Measurements from ENCODE around the gene STX18. TPM values are rescaled to one million over a fixed set of nuclear protein-coding genes. Genes with fewer than 3 reads are reported as not detected.
A peak's percentile ranks its signal among the peaks of the same experiment; 100 is the strongest.

Gene STX18
- total RNA-seq, 4 donors from 2014 or later: 19.2 to 27.4 (median 20.7) TPM

DNA sequence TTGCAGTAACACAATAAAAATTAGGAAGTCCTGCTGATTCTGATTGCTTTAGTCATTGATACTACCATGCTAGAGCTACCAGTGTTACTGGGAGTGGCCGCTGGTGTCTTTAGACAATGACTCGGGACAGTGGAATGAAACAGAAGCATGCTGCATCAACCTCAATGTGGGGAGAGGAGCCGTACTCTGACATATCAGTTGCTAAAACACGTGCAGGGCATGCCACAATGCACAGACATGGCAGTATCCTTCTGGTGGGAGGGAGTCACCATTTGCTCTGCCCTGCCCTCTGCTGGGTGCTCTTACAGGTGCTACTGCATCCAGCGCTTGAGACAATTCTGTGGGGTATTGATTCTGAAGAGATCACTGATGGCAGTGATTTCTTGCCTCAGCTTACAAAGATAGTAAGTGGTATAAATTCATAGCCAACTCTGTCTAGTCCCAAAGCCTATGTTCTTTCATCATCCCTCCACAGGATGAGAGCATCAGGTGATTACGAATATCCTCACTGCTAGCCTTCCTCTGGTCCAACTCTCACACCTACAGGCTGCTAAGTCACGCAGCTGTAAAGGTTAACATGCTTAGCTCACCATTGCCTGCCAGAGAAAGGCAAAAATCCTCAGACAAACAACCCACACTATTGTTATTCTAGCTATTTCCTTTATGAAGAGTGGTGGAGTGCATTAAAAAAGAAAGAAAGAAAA, 111.2 kb downstream of the STX18 start:
- Histone ChIP-seq H3K9me3 (no peaks in the 10 kb centered on the region), H3K36me3 (peaks cover 0 to 49% of the 10 kb centered on the region in 2 donors), H3K27me3 (no peaks in the 10 kb centered on the region), H3K27ac (no peak overlapping the region), H3K4me1 (no peaks in the 10 kb centered on the region), H3K4me3 (no peak overlapping the region)
- intact Hi-C loops (cut with DNase I; ENCODE audit: low total_unique reads): no loop called here
- ATAC-seq (peak in 1 of 2 donors; percentile 41), DNase-seq (no peak)
- no peak for TF ChIP-seq POLR2A (IDR thresholded peaks at IDR 0.05)
- TF ChIP-seq CTCF (IDR thresholded peaks at IDR 0.05 in 4 of 5, conservative IDR thresholded peaks at IDR 0.05 in 1 of 5): peak in 2 of 5 experiments; percentile 17 to 41
- in situ Hi-C loops (cut with MboI; ENCODE audit: low sequenced_read_pairs in 4 of 4): no loop called here

GRCh38 chr4:4428966-4429875, 112.6 kb downstream of the STX18 start:
- in situ Hi-C loops (cut with MboI; ENCODE audit: low sequenced_read_pairs in 4 of 4): no loop called here

GRCh38 chr4:4427886-4428285, 114.0 kb downstream of the STX18 start:
- DNase-seq: no peak
- no peak for ATAC-seq
- in situ Hi-C loops (cut with MboI; ENCODE audit: low sequenced_read_pairs in 4 of 4) (no loop called here), intact Hi-C loops (cut with DNase I; ENCODE audit: low total_unique reads) (no loop called here)
- Histone ChIP-seq H3K27ac (no peak overlapping the region), H3K9me3 (no peaks in the 10 kb centered on the region), H3K4me1 (no peaks in the 10 kb centered on the region), H3K36me3 (peaks cover 0 to 46% of the 10 kb centered on the region in 2 donors), H3K27me3 (no peaks in the 10 kb centered on the region), H3K4me3 (no peak overlapping the region)
- no peak for TF ChIP-seq CTCF (IDR thresholded peaks at IDR 0.05 in 4 of 5, conservative IDR thresholded peaks at IDR 0.05 in 1 of 5)
- TF ChIP-seq POLR2A (IDR thresholded peaks at IDR 0.05): no peak

More at GRCh38 chr4:4428966-4429875, 112.6 kb downstream of the STX18 start:
- DNase-seq (no peak), ATAC-seq (no peak)
- Histone ChIP-seq H3K9me3 (no peaks in the 10 kb centered on the region), H3K36me3 (peaks cover 0 to 44% of the 10 kb centered on the region in 2 donors), H3K27me3 (no peaks in the 10 kb centered on the region), H3K4me3 (no peak overlapping the region), H3K27ac (no peak overlapping the region), H3K4me1 (no peaks in the 10 kb centered on the region)
- TF ChIP-seq CTCF (IDR thresholded peaks at IDR 0.05 in 4 of 5, conservative IDR thresholded peaks at IDR 0.05 in 1 of 5) (no peak), POLR2A (IDR thresholded peaks at IDR 0.05) (no peak)
- intact Hi-C loops (cut with DNase I; ENCODE audit: low total_unique reads): no loop called here

GRCh38 chr4:4427121-4427870, 114.6 kb downstream of the STX18 start:
- Histone ChIP-seq H3K4me1 (no peaks in the 10 kb centered on the region), H3K4me3 (no peak overlapping the region), H3K36me3 (peaks cover 0 to 50% of the 10 kb centered on the region in 2 donors), H3K27me3 (no peaks in the 10 kb centered on the region), H3K27ac (no peak overlapping the region), H3K9me3 (no peaks in the 10 kb centered on the region)
- in situ Hi-C loops (cut with MboI; ENCODE audit: low sequenced_read_pairs in 4 of 4): no loop called here
- intact Hi-C loops (cut with DNase I; ENCODE audit: low total_unique reads): no loop called here
- no peak for DNase-seq
- no peak for ATAC-seq
- TF ChIP-seq POLR2A (IDR thresholded peaks at IDR 0.05) (no peak), CTCF (IDR thresholded peaks at IDR 0.05 in 4 of 5, conservative IDR thresholded peaks at IDR 0.05 in 1 of 5) (no peak)
